Measurements from ENCODE around the gene GPA33. TPM values are rescaled to one million over a fixed set of nuclear protein-coding genes. Genes with fewer than 3 reads are reported as not detected.

Gene GPA33
- total and polyA plus RNA-seq, 9 of the 15 experiments (the other 6 are each of a cell fraction or from before 2014, with no cell fraction given): 0.13 TPM; not detected in 8

GRCh38 chr1:167106119-167106461 lies 15.9 kb upstream of the GPA33 start:
- Histone ChIP-seq H3K79me2 (ENCODE audit: control insufficient read depth, insufficient read depth, low read length) (no peaks in the 10 kb centered on the region), H3K4me2 (ENCODE audit: insufficient read depth, low read length) (no peak overlapping the region), H3K9ac (ENCODE audit: insufficient read depth in 1 of 2, low read depth in 2 of 2, low read length in 2 of 2) (no peak overlapping the region), H3K9me1 (ENCODE audit: control insufficient read depth, insufficient read depth, low read length) (no peaks in the 10 kb centered on the region), H2AFZ (ENCODE audit: low read depth, low read length) (no peak overlapping the region), H3K4me1 (replicated peaks in 1 of 2; ENCODE audit: control insufficient read depth in 2 of 2, insufficient read depth in 2 of 2, low read length in 2 of 2) (no peaks in the 10 kb centered on the region), H3K4me3 (no peak overlapping the region), H3K27me3 (ENCODE audit: control insufficient read depth in 2 of 2, insufficient read depth in 2 of 2, low read length in 2 of 2) (peaks cover 25 to 29% of the 10 kb centered on the region in 2 experiments), H4K20me1 (replicated peaks; ENCODE audit: control insufficient read depth, insufficient read depth, low read length) (no peaks in the 10 kb centered on the region), H3K27ac (ENCODE audit: extremely low read depth, low read depth, low read length) (no peak overlapping the region), H3K36me3 (ENCODE audit: control insufficient read depth, insufficient read depth, low read length) (no peaks in the 10 kb centered on the region), H3K9me3 (replicated peaks; ENCODE audit: control insufficient read depth, insufficient read depth, low read depth, low read length) (no peaks in the 10 kb centered on the region)
- no TSS peak for BruUV-seq (replicated peaks)
- ChIA-PET POLR2A (no interaction called here), CTCF (ENCODE audit: low intra/inter-chr PET ratio) (no interaction called here)
- TF ChIP-seq HMG20B (CRISPR knock-in tag; IDR thresholded peaks at IDR 0.05) (no peak), RBBP5 (IDR thresholded peaks at IDR 0.05; ENCODE audit: borderline replicate concordance, insufficient read depth, low read length, poor library complexity, severe bottlenecking) (no peak)
- in situ Hi-C loops (cut with MboI): no loop called here
- FAIRE-seq: no peak
- ATAC-seq: no peak
- intact Hi-C loops (cut with micrococcal nuclease): no loop called here
- no peak for DNase-seq (ENCODE audit: extremely low read depth in 1 of 4, low spot score in 3 of 4)
- WGBS (ENCODE audit: insufficient coverage, low coverage, missing lambda C conversion rate): 2% methylated on average over 4 of the region's 4 CpGs

- no peaks in the 10 kb centered on the region for H3K79me2 ChIP-seq (ENCODE audit: control insufficient read depth, insufficient read depth, low read length)
- H3K9me3 ChIP-seq (replicated peaks; ENCODE audit: control insufficient read depth, insufficient read depth, low read depth, low read length): no peaks in the 10 kb centered on the region
- no peak overlapping the region for H3K4me2 ChIP-seq (ENCODE audit: insufficient read depth, low read length)
- H3K9ac ChIP-seq (ENCODE audit: insufficient read depth in 1 of 2, low read depth in 2 of 2, low read length in 2 of 2): no peak overlapping the region
- no peaks in the 10 kb centered on the region for H3K9me1 ChIP-seq (ENCODE audit: control insufficient read depth, insufficient read depth, low read length)
- WGBS (ENCODE audit: insufficient coverage, low coverage, missing lambda C conversion rate): under 1% methylated on average over 12 of the region's 12 CpGs
- H3K27ac ChIP-seq (ENCODE audit: extremely low read depth, low read depth, low read length): no peak overlapping the region
- H3K4me3 ChIP-seq: no peak overlapping the region
- BruUV-seq (replicated peaks): no TSS peak
- no peak for TF ChIP-seq ESRRB (CRISPR knock-in tag; IDR thresholded peaks at IDR 0.05; ENCODE audit: borderline replicate concordance)
- 0 out of 2 replicates have a peak, but pooled peaks have one; percentile 17 for TF ChIP-seq MAFG (tag; conservative IDR thresholded peaks at IDR 0.05)
- TF ChIP-seq SP1 (CRISPR knock-in tag; IDR thresholded peaks at IDR 0.05): no peak
- 0 out of 2 replicates have a peak, but pooled peaks have one; percentile 7 for TF ChIP-seq ZNF316 (IDR thresholded peaks at IDR 0.05)
- TF ChIP-seq NFE2 (IDR thresholded peaks at IDR 0.05; ENCODE audit: low read depth): peak; percentile 46; the same call in 1 of the 2 replicates
- peak; percentile 76 for TF ChIP-seq PKNOX1 (IDR thresholded peaks at IDR 0.05)
- TF ChIP-seq PBX2 (CRISPR knock-in tag; IDR thresholded peaks at IDR 0.05; ENCODE audit: low read depth): no peak
- peak; percentile 69 for TF ChIP-seq PBX2 (tag; conservative IDR thresholded peaks at IDR 0.05; ENCODE audit: low read depth)
- peak; percentile 74 for TF ChIP-seq MEIS2 (IDR thresholded peaks at IDR 0.05; ENCODE audit: partially characterized antibody)
- no peak for DNase-seq (ENCODE audit: extremely low read depth in 1 of 4, low spot score in 3 of 4)
- no peaks in the 10 kb centered on the region for H3K4me1 ChIP-seq (replicated peaks in 1 of 2; ENCODE audit: control insufficient read depth in 2 of 2, insufficient read depth in 2 of 2, low read length in 2 of 2)
- ChIA-PET POLR2A (interaction anchor here (0.8 to 1.3 kb wide), 3 partner anchors 10 to 1163 kb away, joined by 3 to 5 read pairs (median 3); partner anchors contain the start of gene POU2F1), CTCF (ENCODE audit: low intra/inter-chr PET ratio) (no interaction called here)
- in situ Hi-C loops (cut with MboI) (no loop called here), intact Hi-C loops (cut with micrococcal nuclease) (no loop called here)
- no peaks in the 10 kb centered on the region for H4K20me1 ChIP-seq (replicated peaks; ENCODE audit: control insufficient read depth, insufficient read depth, low read length)
- H3K27me3 ChIP-seq (ENCODE audit: control insufficient read depth in 2 of 2, insufficient read depth in 2 of 2, low read length in 2 of 2): peaks cover 25 to 29% of the 10 kb centered on the region in 2 experiments
- no peak overlapping the region for H2AFZ ChIP-seq (ENCODE audit: low read depth, low read length)
- H3K36me3 ChIP-seq (ENCODE audit: control insufficient read depth, insufficient read depth, low read length): no peaks in the 10 kb centered on the region
- no peak for FAIRE-seq
- no peak for ATAC-seq
These were observed 15.3 kb upstream of the GPA33 start for GRCh38 chr1:167105271-167106118.
